Gastroesophageal sphincter (tissue), 3 donors: ENCODE measurements around the gene TUBGCP6.

Source experiments
- EP300 ChIP-seq: sonication (generic); formaldehyde crosslinking; IDR thresholded peaks from one replicate; pipeline ENCODE4 v1.6.1; 2017; ENCODE audit warnings: antibody characterized with exemption, mild to moderate bottlenecking
- POLR2AphosphoS5 ChIP-seq: sonication (generic); formaldehyde crosslinking; IDR thresholded peaks from one replicate; pipeline ENCODE4 v1.6.1; 2017; ENCODE audit warnings: antibody characterized with exemption
- TF ChIP-seq, protein P1 (sequence below), 4 experiments: fragments of 200-600 bp in 2 of 4; fragments of 450-650 bp in 2 of 4; sonication (generic) in 1 of 4; IDR thresholded peaks; one replicate each; pipeline ENCODE4 v1.5.1; 2017 to 2019; ENCODE audit warnings: antibody characterized with exemption in 4 of 4, mild to moderate bottlenecking in 2 of 4, moderate library complexity in 2 of 4

GRCh38 chr22:50250249-50250554 lies 5.4 kb upstream of the TUBGCP6 start:
- TF ChIP-seq EP300 = no peak
- TF ChIP-seq, protein P1, sequence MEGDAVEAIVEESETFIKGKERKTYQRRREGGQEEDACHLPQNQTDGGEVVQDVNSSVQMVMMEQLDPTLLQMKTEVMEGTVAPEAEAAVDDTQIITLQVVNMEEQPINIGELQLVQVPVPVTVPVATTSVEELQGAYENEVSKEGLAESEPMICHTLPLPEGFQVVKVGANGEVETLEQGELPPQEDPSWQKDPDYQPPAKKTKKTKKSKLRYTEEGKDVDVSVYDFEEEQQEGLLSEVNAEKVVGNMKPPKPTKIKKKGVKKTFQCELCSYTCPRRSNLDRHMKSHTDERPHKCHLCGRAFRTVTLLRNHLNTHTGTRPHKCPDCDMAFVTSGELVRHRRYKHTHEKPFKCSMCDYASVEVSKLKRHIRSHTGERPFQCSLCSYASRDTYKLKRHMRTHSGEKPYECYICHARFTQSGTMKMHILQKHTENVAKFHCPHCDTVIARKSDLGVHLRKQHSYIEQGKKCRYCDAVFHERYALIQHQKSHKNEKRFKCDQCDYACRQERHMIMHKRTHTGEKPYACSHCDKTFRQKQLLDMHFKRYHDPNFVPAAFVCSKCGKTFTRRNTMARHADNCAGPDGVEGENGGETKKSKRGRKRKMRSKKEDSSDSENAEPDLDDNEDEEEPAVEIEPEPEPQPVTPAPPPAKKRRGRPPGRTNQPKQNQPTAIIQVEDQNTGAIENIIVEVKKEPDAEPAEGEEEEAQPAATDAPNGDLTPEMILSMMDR (IDR thresholded peaks at IDR 0.05) = no peak
- no peak for TF ChIP-seq POLR2AphosphoS5
